Caco-2 (cell line): ENCODE results near the gene IGF1. TPM values are rescaled to one million over a fixed set of nuclear protein-coding genes. Genes with fewer than 3 reads are reported as not detected.

Source experiments
- BruUV-seq: library from RNA; stranded (reverse); fragments of 400-500 nt; replicated peaks from 2 replicates; lab custom pipeline; 2021; lab: Mats Ljungman, UMichigan
- CTCF ChIA-PET: fragments of 300-600 bp; sonication (Branson Sonifier 250); formaldehyde crosslinking; loops from one replicate; lab custom pipeline; 2022; ENCODE audit warnings: antibody characterized with exemption; lab: Charles Lee
- POLR2A ChIA-PET: fragments of 300-600 bp; sonication (Branson Sonifier 250); formaldehyde crosslinking; loops from one replicate; lab custom pipeline; 2022; ENCODE audit warnings: antibody characterized with exemption; lab: Charles Lee
- DNase-seq, 2 experiments: peaks; one replicate each; pipeline versions ENCODE4 v3.0.0 to v3.0.0-alpha.2; 2020 to 2022
- H3K27me3 ChIP-seq: replicated peaks from 2 replicates; pipeline ENCODE4 v1.6.0; 2011; ENCODE audit warnings: low read length; ENCODE audit not compliant: control insufficient read depth, insufficient read depth
- H3K36me3 ChIP-seq: 2 replicates; pipeline ENCODE4 v1.5.1; 2011; ENCODE audit warnings: low read length; ENCODE audit not compliant: control insufficient read depth, insufficient read depth
- H3K4me1 ChIP-seq: fragments of 250-450 bp; sonication (Bioruptor Pico); 2 replicates; pipeline ENCODE4 v1.5.1; 2020; ENCODE audit warnings: mild to moderate bottlenecking
- H3K4me3 ChIP-seq: 2 replicates; pipeline ENCODE4 v1.5.1; 2011; ENCODE audit warnings: low read depth, mild to moderate bottlenecking, control low read depth, low read length
- H3K9me3 ChIP-seq: fragments of 250-450 bp; sonication (Bioruptor Pico); 2 replicates; pipeline ENCODE4 v1.5.1; 2020; ENCODE audit warnings: mild to moderate bottlenecking, moderate library complexity
- H3K27ac Mint-ChIP-seq: one replicate; pipeline ENCODE4 v1.8.0; 2022; ENCODE audit warnings: mixed read lengths; ENCODE audit not compliant: unreplicated experiment
- H3K27me3 Mint-ChIP-seq: one replicate; pipeline ENCODE4 v1.8.0; 2022; ENCODE audit warnings: mixed read lengths; ENCODE audit not compliant: insufficient read depth, unreplicated experiment
- H3K36me3 Mint-ChIP-seq: one replicate; pipeline ENCODE4 v1.8.0; 2022; ENCODE audit warnings: mild to moderate bottlenecking, mixed read lengths; ENCODE audit not compliant: insufficient read depth, unreplicated experiment
- H3K4me1 Mint-ChIP-seq: one replicate; pipeline ENCODE4 v1.8.0; 2022; ENCODE audit warnings: low read depth, mixed read lengths; ENCODE audit not compliant: unreplicated experiment
- H3K4me3 Mint-ChIP-seq: one replicate; pipeline ENCODE4 v1.8.0; 2022; ENCODE audit warnings: mild to moderate bottlenecking, moderate library complexity, mixed read lengths; ENCODE audit not compliant: unreplicated experiment
- H3K9me3 Mint-ChIP-seq: one replicate; pipeline ENCODE4 v1.8.0; 2022; ENCODE audit warnings: mixed read lengths; ENCODE audit not compliant: unreplicated experiment
- CTCF ChIP-seq, 2 experiments: fragments of 200-600 bp in 1 of 2; IDR thresholded peaks; 1 replicate in 1 of 2; 2 replicates in 1 of 2; pipeline versions ENCODE4 v1.5.1 to v1.8.0; 2011 to 2022; ENCODE audit warnings: antibody characterized with exemption in 1 of 2, control low read depth in 1 of 2, inconsistent platforms in 1 of 2, low read depth in 1 of 2, low read length in 1 of 2, mild to moderate bottlenecking in 1 of 2, moderate library complexity in 1 of 2; ENCODE audit not compliant: insufficient read depth in 1 of 2, severe bottlenecking in 1 of 2, unreplicated experiment in 1 of 2
- intact Hi-C: fragments of 100-400 bp; cut with micrococcal nuclease; formaldehyde crosslinking; loops from one replicate; pipeline ENCODE4 v1.10.0; 2022; ENCODE audit not compliant: unreplicated experiment
- total RNA-seq: library from RNA; stranded (reverse); gene quantifications from 2 replicates; pipeline ENCODE4 v1.2.3, GENCODE V29; 2022

IGF1 gene
- total RNA-seq, 1 experiment from 2014 or later: 2.3 TPM

GRCh38 chr12:102436867-102437266 lies 43.5 kb downstream of the IGF1 start:
- BruUV-seq: no TSS peak
- peaks cover 29% of the 10 kb centered on the region for H3K4me1 ChIP-seq
- no peak overlapping the region for H3K4me3 Mint-ChIP-seq
- H3K9me3 ChIP-seq: no peaks in the 10 kb centered on the region
- H3K4me3 ChIP-seq: no peak overlapping the region
- POLR2A ChIA-PET: no interaction called here
- TF ChIP-seq CTCF (IDR thresholded peaks at IDR 0.05; ENCODE audit: insufficient read depth in 1 of 2, low read depth in 1 of 2, low read length in 1 of 2, severe bottlenecking in 1 of 2, unreplicated experiment in 1 of 2): no peak
- intact Hi-C loops: no loop called here
- H3K27ac Mint-ChIP-seq: no peak overlapping the region
- CTCF ChIA-PET: no interaction called here
- H3K27me3 ChIP-seq: no peaks in the 10 kb centered on the region
- no peaks in the 10 kb centered on the region for H3K36me3 Mint-ChIP-seq
- DNase-seq: no peak
- H3K27me3 Mint-ChIP-seq: no peaks in the 10 kb centered on the region
- peaks cover 11% of the 10 kb centered on the region for H3K4me1 Mint-ChIP-seq
- H3K9me3 Mint-ChIP-seq: peaks cover 7% of the 10 kb centered on the region
- no peaks in the 10 kb centered on the region for H3K36me3 ChIP-seq

- intact Hi-C loops: no loop called here
- no peak overlapping the region for H3K4me3 Mint-ChIP-seq
- TF ChIP-seq CTCF (IDR thresholded peaks at IDR 0.05; ENCODE audit: insufficient read depth in 1 of 2, low read depth in 1 of 2, low read length in 1 of 2, severe bottlenecking in 1 of 2, unreplicated experiment in 1 of 2): no peak
- H3K27ac Mint-ChIP-seq: no peak overlapping the region
- H3K4me1 Mint-ChIP-seq: peaks cover 14% of the 10 kb centered on the region
- no peaks in the 10 kb centered on the region for H3K27me3 Mint-ChIP-seq
- POLR2A ChIA-PET: no interaction called here
- Histone ChIP-seq H3K27me3 (no peaks in the 10 kb centered on the region), H3K36me3 (no peaks in the 10 kb centered on the region), H3K9me3 (no peaks in the 10 kb centered on the region), H3K4me3 (no peak overlapping the region), H3K4me1 (peaks cover 29% of the 10 kb centered on the region)
- H3K36me3 Mint-ChIP-seq: no peaks in the 10 kb centered on the region
- H3K9me3 Mint-ChIP-seq: peaks cover 4% of the 10 kb centered on the region
- CTCF ChIA-PET: no interaction called here
- no peak for DNase-seq
- BruUV-seq: no TSS peak
Measured at GRCh38 chr12:102435827-102436436, 44.4 kb downstream of the IGF1 start.

GRCh38 chr12:102433304-102433703 lies 47.1 kb downstream of the IGF1 start:
- no peaks in the 10 kb centered on the region for H3K9me3 ChIP-seq
- ChIA-PET POLR2A (no interaction called here), CTCF (no interaction called here)
- TF ChIP-seq CTCF (IDR thresholded peaks at IDR 0.05; ENCODE audit: insufficient read depth in 1 of 2, low read depth in 1 of 2, low read length in 1 of 2, severe bottlenecking in 1 of 2, unreplicated experiment in 1 of 2): no peak
- H3K27me3 ChIP-seq: no peaks in the 10 kb centered on the region
- no peak overlapping the region for H3K4me3 Mint-ChIP-seq
- intact Hi-C loops: no loop called here
- H3K4me3 ChIP-seq: no peak overlapping the region
- peaks cover 11% of the 10 kb centered on the region for H3K9me3 Mint-ChIP-seq
- H3K4me1 ChIP-seq: peaks cover 20% of the 10 kb centered on the region
- DNase-seq: no peak
- BruUV-seq: no TSS peak
- peaks cover 21% of the 10 kb centered on the region for H3K4me1 Mint-ChIP-seq
- no peaks in the 10 kb centered on the region for H3K27me3 Mint-ChIP-seq
- H3K36me3 Mint-ChIP-seq: no peaks in the 10 kb centered on the region
- H3K27ac Mint-ChIP-seq: no peak overlapping the region
- no peaks in the 10 kb centered on the region for H3K36me3 ChIP-seq
